IMR-90 (cell line): Measurements from ENCODE around the gene USP25. TPM values are rescaled to one million over a fixed set of nuclear protein-coding genes. Genes with fewer than 3 reads are reported as not detected.

Experiments
- ATAC-seq: fragments of 200-7000 bp; cut with Tn5 transposase; 2 replicates; pipeline ENCODE4 v1.9.1; 2020; ENCODE audit warnings: low read depth, mild to moderate bottlenecking, moderate library complexity
- BruUV-seq: library from RNA; stranded (reverse); fragments of 400-500 nt; replicated peaks from 2 replicates; lab custom pipeline; 2021; lab: Mats Ljungman, UMichigan
- CTCF ChIA-PET: fragments of 300-600 bp; formaldehyde crosslinking; extraction: SDS; loops from one replicate; lab custom pipeline; 2021; ENCODE audit warnings: antibody characterized with exemption; lab: Yijun Ruan, JAX
- POLR2A ChIA-PET: fragments of 300-600 bp; sonication (Branson Sonifier 250); formaldehyde crosslinking; loops from one replicate; lab custom pipeline; 2022; ENCODE audit warnings: antibody characterized with exemption; ENCODE audit not compliant: unreplicated experiment; lab: Charles Lee
- DNase-seq: peaks from one replicate; pipeline ENCODE4 v3.0.0; 2013
- H2AFZ ChIP-seq: replicated peaks from 2 replicates; pipeline ENCODE3; 2013; ENCODE audit warnings: low read length, mild to moderate bottlenecking; ENCODE audit not compliant: poor library complexity
- H2AK5ac ChIP-seq: 2 replicates; pipeline ENCODE4 v1.6.1; 2013; ENCODE audit warnings: low read depth, low read length, inconsistent platforms
- H2AK9ac ChIP-seq: replicated peaks from 2 replicates; pipeline ENCODE3; 2013; ENCODE audit warnings: mild to moderate bottlenecking, low read depth, low read length, moderate library complexity; ENCODE audit not compliant: poor library complexity
- H2BK120ac ChIP-seq: 2 replicates; pipeline ENCODE4 v1.6.1; 2013; ENCODE audit warnings: low read depth, low read length, inconsistent platforms
- H2BK15ac ChIP-seq: 3 replicates; pipeline ENCODE4 v1.6.1; 2013; ENCODE audit warnings: low read depth, low read length, inconsistent platforms
- H2BK20ac ChIP-seq: 2 replicates; pipeline ENCODE4 v1.6.1; 2013; ENCODE audit warnings: low read depth, mild to moderate bottlenecking, inconsistent platforms, low read length, moderate library complexity
- H2BK5ac ChIP-seq: 2 replicates; pipeline ENCODE4 v1.6.1; 2013; ENCODE audit warnings: mild to moderate bottlenecking, low read depth, low read length, inconsistent platforms; ENCODE audit not compliant: poor library complexity, severe bottlenecking
- H3K14ac ChIP-seq: replicated peaks from 2 replicates; pipeline ENCODE4 v1.6.1; 2013; ENCODE audit warnings: low read depth, low read length, inconsistent platforms
- H3K18ac ChIP-seq: 2 replicates; pipeline ENCODE4 v1.6.1; 2013; ENCODE audit warnings: low read depth, low read length, control low read depth
- H3K23ac ChIP-seq: 2 replicates; pipeline ENCODE4 v1.6.1; 2013; ENCODE audit warnings: low read depth, low read length, inconsistent platforms
- H3K27ac ChIP-seq: 2 replicates; pipeline ENCODE4 v1.5.1; 2013; ENCODE audit warnings: mild to moderate bottlenecking, control low read depth, low read length; ENCODE audit not compliant: insufficient read depth
- H3K27me3 ChIP-seq: 2 replicates; pipeline ENCODE4 v1.6.1; 2013; ENCODE audit warnings: low read length; ENCODE audit not compliant: control insufficient read depth, insufficient read depth
- H3K36me3 ChIP-seq: 2 replicates; pipeline ENCODE4 v1.6.1; 2013; ENCODE audit warnings: low read length, mixed read lengths; ENCODE audit not compliant: control insufficient read depth, insufficient read depth
- H3K4ac ChIP-seq: 2 replicates; pipeline ENCODE4 v1.6.1; 2013; ENCODE audit warnings: low read depth, low read length, inconsistent platforms
- H3K4me1 ChIP-seq: 2 replicates; pipeline ENCODE4 v1.6.1; 2013; ENCODE audit warnings: low read length, mixed read lengths; ENCODE audit not compliant: control insufficient read depth, insufficient read depth
- H3K4me2 ChIP-seq: 2 replicates; pipeline ENCODE4 v1.6.1; 2013; ENCODE audit warnings: low read depth, mild to moderate bottlenecking, control low read depth, low read length, moderate library complexity
- H3K4me3 ChIP-seq: 2 replicates; pipeline ENCODE4 v1.5.1; 2013; ENCODE audit warnings: low read depth, mild to moderate bottlenecking, control low read depth, low read length, moderate library complexity; ENCODE audit not compliant: insufficient read depth
- H3K56ac ChIP-seq: 2 replicates; pipeline ENCODE4 v1.6.1; 2013; ENCODE audit warnings: low read length, inconsistent platforms; ENCODE audit not compliant: insufficient read depth; ENCODE audit errors: extremely low read depth
- H3K79me1 ChIP-seq, 2 experiments: 2 replicates each; pipeline ENCODE4 v1.6.1; 2013; ENCODE audit warnings: low read length in 2 of 2, inconsistent platforms in 1 of 2, low read depth in 1 of 2
- H3K9ac ChIP-seq: 2 replicates; pipeline ENCODE4 v1.6.1; 2013; ENCODE audit warnings: low read depth, low read length, control low read depth
- H3K9me1 ChIP-seq: 2 replicates; pipeline ENCODE4 v1.6.1; 2013; ENCODE audit warnings: low read length, inconsistent platforms; ENCODE audit not compliant: insufficient read depth
- H3K9me3 ChIP-seq: 2 replicates; pipeline ENCODE4 v1.6.1; 2013; ENCODE audit warnings: low read length; ENCODE audit not compliant: control insufficient read depth, insufficient read depth
- H4K20me1 ChIP-seq: 2 replicates; pipeline ENCODE4 v1.6.1; 2013; ENCODE audit warnings: low read length, inconsistent platforms; ENCODE audit not compliant: insufficient read depth
- H4K5ac ChIP-seq: 2 replicates; pipeline ENCODE4 v1.6.1; 2013; ENCODE audit warnings: mild to moderate bottlenecking, low read depth, low read length, control low read depth
- H4K8ac ChIP-seq, 2 experiments: 2 replicates each; pipeline ENCODE4 v1.6.1; 2013; ENCODE audit warnings: low read depth in 2 of 2, low read length in 2 of 2, control low read depth in 1 of 2, inconsistent platforms in 1 of 2
- H4K91ac ChIP-seq: 2 replicates; pipeline ENCODE4 v1.6.1; 2013; ENCODE audit warnings: low read depth, low read length, inconsistent platforms; ENCODE audit not compliant: insufficient read depth
- MAFK ChIP-seq: IDR thresholded peaks from 2 replicates; pipeline ENCODE4 v1.6.1; 2012; ENCODE audit warnings: low read depth, low read length, improper control_type of control experiment
- RAD21 ChIP-seq: IDR thresholded peaks from 2 replicates; pipeline ENCODE4 v1.6.1; 2012; ENCODE audit warnings: low read length, improper control_type of control experiment
- RCOR1 ChIP-seq: IDR thresholded peaks from 2 replicates; pipeline ENCODE4 v1.6.1; 2012; ENCODE audit warnings: mild to moderate bottlenecking, low read length, improper control_type of control experiment; ENCODE audit not compliant: insufficient replicate concordance
- SMC3 ChIP-seq: fragments of 150-350 bp; IDR thresholded peaks from 2 replicates; pipeline ENCODE4 v1.6.1; 2016; ENCODE audit warnings: low read depth, mild to moderate bottlenecking, antibody characterized with exemption, low read length, moderate library complexity
- WGBS, 2 experiments: methylation state at CpG; one replicate each; pipeline versions ENCODE4 v1.1.5 to v1.1.7; 2013; ENCODE audit warnings: missing lambda C conversion rate in 2 of 2; ENCODE audit not compliant: insufficient read length in 1 of 2; ENCODE audit errors: extremely low coverage in 2 of 2; 5-methylcytosine and 5-hydroxymethylcytosine counted together
- dilution Hi-C: fragments of 300-500 bp; cut with HindIII; formaldehyde crosslinking; loops from one replicate; pipeline ENCODE4 v1.14.3; 2018; ENCODE audit warnings: low sequenced_read_pairs; ENCODE audit not compliant: unreplicated experiment
- in situ Hi-C: fragments of 300-500 bp; cut with MboI; formaldehyde crosslinking; loops from 3 replicates; pipeline ENCODE4 v1.14.3; 2019; ENCODE audit warnings: low sequenced_read_pairs, inconsistent platforms, mixed read lengths
- intact Hi-C: fragments of 100-400 bp; cut with micrococcal nuclease; formaldehyde crosslinking; loops from 2 replicates; pipeline ENCODE4 v1.10.0; 2022
- polyA plus RNA-seq, 3 experiments: library from polyadenylated mRNA; depleted of rRNA; stranded (reverse); fragments of >200 nt; gene quantifications; 2 replicates each; pipeline ENCODE4 v1.2.3, GENCODE V29; 2012; ENCODE audit warnings: low replicate concordance in 1 of 3
- total RNA-seq: library from RNA; depleted of rRNA; stranded (reverse); fragments of >200 nt; gene quantifications from 2 replicates; pipeline ENCODE4 v1.2.3, GENCODE V29; 2012
- TF ChIP-seq, protein P1 (sequence below): fragments of 150-350 bp; IDR thresholded peaks from 2 replicates; pipeline ENCODE4 v1.6.1; 2017; ENCODE audit warnings: mild to moderate bottlenecking, antibody characterized with exemption, low read length, low read depth

Gene USP25
- total and polyA plus RNA-seq, 2 of the 4 experiments (the other 2 are of a cell fraction): 9.3 to 23.3 TPM

DNA sequence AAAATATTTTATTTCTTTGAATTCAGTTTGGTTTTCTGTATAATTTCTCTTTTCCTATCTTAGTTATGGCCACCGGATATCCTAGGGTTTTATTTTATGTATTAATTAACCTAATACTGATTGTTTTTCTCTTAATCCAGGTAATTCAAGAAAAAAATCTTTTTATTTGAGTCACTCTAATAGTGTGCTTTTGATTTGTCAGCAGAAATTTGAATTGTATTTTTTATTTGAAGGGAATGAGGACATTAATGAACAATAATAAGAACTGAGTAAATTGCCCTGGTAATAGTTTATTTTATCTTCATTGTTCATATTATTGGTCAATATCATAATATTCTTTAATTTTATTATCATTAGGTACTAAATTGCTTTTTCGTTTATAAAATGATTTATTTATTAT, 120.1 kb downstream of the USP25 start:
- Histone ChIP-seq H3K4me2 (no peak overlapping the region), H4K20me1 (no peaks in the 10 kb centered on the region), H4K91ac (no peak overlapping the region), H3K36me3 (no peaks in the 10 kb centered on the region), H3K4me3 (no peak overlapping the region), H2BK120ac (no peak overlapping the region), H2AK5ac (no peak overlapping the region), H3K9ac (no peak overlapping the region), H2BK20ac (no peak overlapping the region), H3K9me3 (no peaks in the 10 kb centered on the region), H3K4me1 (peaks cover 5% of the 10 kb centered on the region), H3K27ac (no peak overlapping the region), H3K27me3 (no peaks in the 10 kb centered on the region), H2AFZ (no peak overlapping the region), H3K18ac (no peak overlapping the region), H2BK15ac (no peak overlapping the region), H2AK9ac (no peak overlapping the region), H3K23ac (no peak overlapping the region), H3K56ac (no peak overlapping the region), H4K8ac (no peak overlapping the region), H3K79me1 (peaks cover 0 to 12% of the 10 kb centered on the region in 2 experiments; a peak in 2 of 4 replicates), H3K14ac (no peak overlapping the region), H3K4ac (no peak overlapping the region), H3K9me1 (no peaks in the 10 kb centered on the region), H4K5ac (no peak overlapping the region), H2BK5ac (no peak overlapping the region)
- CTCF ChIA-PET: no interaction called here
- TF ChIP-seq MAFK (peak; percentile 71), RCOR1 (no peak), SMC3 (no peak), RAD21 (no peak)
- TF ChIP-seq, protein P1, sequence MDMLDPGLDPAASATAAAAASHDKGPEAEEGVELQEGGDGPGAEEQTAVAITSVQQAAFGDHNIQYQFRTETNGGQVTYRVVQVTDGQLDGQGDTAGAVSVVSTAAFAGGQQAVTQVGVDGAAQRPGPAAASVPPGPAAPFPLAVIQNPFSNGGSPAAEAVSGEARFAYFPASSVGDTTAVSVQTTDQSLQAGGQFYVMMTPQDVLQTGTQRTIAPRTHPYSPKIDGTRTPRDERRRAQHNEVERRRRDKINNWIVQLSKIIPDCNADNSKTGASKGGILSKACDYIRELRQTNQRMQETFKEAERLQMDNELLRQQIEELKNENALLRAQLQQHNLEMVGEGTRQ: no peak
- intact Hi-C loops (no loop called here), in situ Hi-C loops (no loop called here), dilution Hi-C loops (no loop called here)
- no CpG with 5 or more reads among the region's 2 CpGs for WGBS, 2 experiments
- no peak for DNase-seq
- BruUV-seq: no TSS peak
- POLR2A ChIA-PET: no interaction called here
- no peak for ATAC-seq
